B cell (primary cell): Measurements from ENCODE around the gene LRRN4.

ENCODE experiments used
- CTCF ChIP-seq: fragments of 200-600 bp; IDR thresholded peaks from one replicate; pipeline ENCODE4 v1.8.0; 2022; ENCODE audit warnings: antibody characterized with exemption, mild to moderate bottlenecking
- EZH2 ChIP-seq: IDR thresholded peaks from 2 replicates; pipeline ENCODE4 v1.6.1; 2012; ENCODE audit warnings: borderline replicate concordance, low read depth, mild to moderate bottlenecking, moderate library complexity, low read length; ENCODE audit not compliant: insufficient read depth, poor library complexity, severe bottlenecking

GRCh38 chr20:6008254-6008653 is 45.6 kb downstream of the LRRN4 start:
- TF ChIP-seq CTCF (no peak), EZH2 (no peak)
